Mesendoderm (in vitro differentiated cells): Measurements from ENCODE around the gene OR2F2. TPM values are rescaled to one million over a fixed set of nuclear protein-coding genes. Genes with fewer than 3 reads are reported as not detected.

ENCODE experiments used
- DNase-seq: peaks from one replicate; pipeline ENCODE4 v3.0.0; 2013
- H2AK5ac ChIP-seq: 2 replicates; pipeline ENCODE4 v1.6.1; 2013; ENCODE audit warnings: low read length, inconsistent platforms
- H2BK120ac ChIP-seq: 2 replicates; pipeline ENCODE4 v1.6.1; 2013; ENCODE audit warnings: low read depth, mild to moderate bottlenecking, low read length, moderate library complexity, mixed read lengths
- H2BK15ac ChIP-seq: replicated peaks from 2 replicates; pipeline ENCODE4 v1.6.1; 2013; ENCODE audit warnings: low read depth, mild to moderate bottlenecking, moderate library complexity
- H2BK5ac ChIP-seq: 2 replicates; pipeline ENCODE4 v1.6.1; 2013; ENCODE audit warnings: low read length, inconsistent platforms
- H3K18ac ChIP-seq: 2 replicates; pipeline ENCODE4 v1.6.1; 2013; ENCODE audit warnings: mild to moderate bottlenecking, low read length, mixed read lengths
- H3K23ac ChIP-seq: one replicate; pipeline ENCODE4 v1.6.1; 2013; ENCODE audit warnings: low read length
- H3K27ac ChIP-seq: 2 replicates; pipeline ENCODE4 v1.5.1; 2013; ENCODE audit warnings: low read depth, mild to moderate bottlenecking, inconsistent platforms, low read length, moderate library complexity
- H3K27me3 ChIP-seq: 2 replicates; pipeline ENCODE4 v1.6.1; 2013; ENCODE audit warnings: low read length, control low read depth, mild to moderate bottlenecking, inconsistent platforms; ENCODE audit not compliant: insufficient read depth, poor library complexity
- H3K36me3 ChIP-seq: 2 replicates; pipeline ENCODE4 v1.6.1; 2013; ENCODE audit warnings: low read length, inconsistent platforms; ENCODE audit not compliant: control insufficient read depth, insufficient read depth
- H3K4ac ChIP-seq: one replicate; pipeline ENCODE4 v1.6.1; 2013; ENCODE audit warnings: low read depth, mild to moderate bottlenecking, low read length, moderate library complexity
- H3K4me1 ChIP-seq: 2 replicates; pipeline ENCODE4 v1.6.1; 2013; ENCODE audit warnings: low read depth, low read length, inconsistent platforms; ENCODE audit not compliant: control insufficient read depth
- H3K4me2 ChIP-seq: 2 replicates; pipeline ENCODE4 v1.6.1; 2013; ENCODE audit warnings: low read length
- H3K4me3 ChIP-seq: 2 replicates; pipeline ENCODE4 v1.5.1; 2013; ENCODE audit warnings: mild to moderate bottlenecking, low read length
- H3K56ac ChIP-seq: one replicate; pipeline ENCODE4 v1.6.1; 2013; ENCODE audit warnings: low read length
- H3K79me1 ChIP-seq: 2 replicates; pipeline ENCODE4 v1.6.1; 2013; ENCODE audit warnings: low read length, inconsistent platforms
- H3K79me2 ChIP-seq: 2 replicates; pipeline ENCODE4 v1.6.1; 2013; ENCODE audit warnings: mild to moderate bottlenecking, low read length; ENCODE audit not compliant: control insufficient read depth, insufficient read depth
- H3K9ac ChIP-seq: 2 replicates; pipeline ENCODE4 v1.6.1; 2013; ENCODE audit warnings: low read length, inconsistent platforms
- H4K5ac ChIP-seq: one replicate; pipeline ENCODE4 v1.6.1; 2013; ENCODE audit warnings: low read length
- H4K8ac ChIP-seq: one replicate; pipeline ENCODE4 v1.6.1; 2013; ENCODE audit warnings: low read depth, mild to moderate bottlenecking, control low read depth, low read length, moderate library complexity
- WGBS: extraction: QIAGEN DNeasy Blood & Tissue Kit; methylation state at CpG from one replicate; pipeline ENCODE4 v1.1.7; 2013; ENCODE audit warnings: low lambda C conversion rate, missing lambda C conversion rate; ENCODE audit not compliant: insufficient coverage; ENCODE audit errors: extremely low coverage; 5-methylcytosine and 5-hydroxymethylcytosine counted together
- polyA plus RNA-seq, 2 experiments: library from polyadenylated mRNA; stranded (reverse); fragments of 200-250 nt; gene quantifications; one replicate each; pipeline ENCODE4 v1.2.3, GENCODE V29; 2013

The OR2F2 gene, protein sequence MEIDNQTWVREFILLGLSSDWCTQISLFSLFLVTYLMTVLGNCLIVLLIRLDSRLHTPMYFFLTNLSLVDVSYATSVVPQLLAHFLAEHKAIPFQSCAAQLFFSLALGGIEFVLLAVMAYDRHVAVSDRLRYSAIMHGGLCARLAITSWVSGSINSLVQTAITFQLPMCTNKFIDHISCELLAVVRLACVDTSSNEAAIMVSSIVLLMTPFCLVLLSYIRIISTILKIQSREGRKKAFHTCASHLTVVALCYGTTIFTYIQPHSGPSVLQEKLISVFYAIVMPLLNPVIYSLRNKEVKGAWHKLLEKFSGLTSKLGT
- polyA plus RNA-seq (2013, experiment 1 of 2): not detected
- not detected for polyA plus RNA-seq (2013, experiment 2 of 2)

DNA sequence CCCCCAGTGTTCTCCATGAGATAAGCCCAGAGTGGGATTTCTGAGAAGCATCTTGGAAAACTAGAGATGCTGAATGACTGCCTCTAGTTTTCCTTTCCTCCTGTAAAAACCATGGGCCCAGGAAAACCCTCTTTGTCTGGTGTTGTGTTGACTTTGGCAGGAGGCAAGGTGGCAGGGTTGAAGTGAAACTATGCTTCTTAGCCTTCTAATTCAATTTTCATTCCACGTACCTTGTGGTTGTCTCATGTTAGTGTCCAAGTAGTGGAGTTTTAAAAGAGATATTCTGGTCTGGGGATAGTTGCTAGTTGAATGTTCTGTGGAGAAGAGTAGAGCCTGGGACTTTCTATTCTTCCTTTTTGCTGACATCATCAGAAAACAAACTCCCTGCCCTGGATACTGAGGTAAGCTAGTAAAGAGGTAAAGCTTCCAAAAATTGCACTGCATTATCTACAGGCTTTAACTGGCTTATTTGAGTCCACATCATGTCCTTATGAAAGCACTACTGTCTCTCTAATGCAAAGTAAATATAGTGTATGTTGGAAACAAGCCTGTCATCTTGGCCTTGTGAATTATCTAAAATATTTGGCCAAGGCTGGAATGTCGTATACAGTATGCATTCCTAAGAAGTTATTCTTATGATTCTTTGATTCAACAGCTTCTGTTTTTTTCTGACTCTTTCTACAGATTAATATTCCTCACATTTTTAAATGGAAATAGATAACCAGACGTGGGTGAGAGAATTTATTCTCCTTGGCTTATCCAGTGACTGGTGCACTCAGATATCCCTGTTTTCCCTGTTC lies at the start of gene OR2F2:
Gene OR2F2, plus strand, starts transcription at position 708 of the 800 bp plus-strand sequence. Its CDS starts 0 bp downstream, at position 708.
- DNase-seq: no peak
- no peaks in the 10 kb centered on the region for H3K4me1 ChIP-seq

DNA sequence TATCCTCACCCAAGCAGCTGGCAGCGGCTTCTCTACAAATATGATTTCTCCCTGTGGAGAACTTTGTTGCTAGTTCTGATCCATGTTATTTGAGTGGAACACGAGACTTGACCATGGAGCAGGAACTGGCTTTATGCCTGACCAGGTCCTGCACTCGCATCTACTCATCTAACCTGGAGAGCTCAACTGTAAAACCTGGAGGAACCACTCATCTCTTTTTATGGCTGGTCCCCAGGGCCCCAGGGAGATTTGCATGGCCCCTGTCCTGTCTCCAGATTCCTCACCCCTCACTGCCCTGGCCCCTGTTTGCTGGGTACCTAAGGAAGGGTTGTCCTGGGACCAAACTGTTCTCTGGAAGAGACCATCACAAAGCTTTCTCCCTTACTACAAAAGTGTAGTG lies 49.1 kb upstream of the OR2F2 start:
- WGBS: no CpG with 5 or more reads among the region's 3 CpGs

More for the DNA sequence above, at the start of gene OR2F2:
- no peak within 1 kb of the TSS for H2BK15ac ChIP-seq
- H3K27ac ChIP-seq: no peak within 1 kb of the TSS
- no peak within 1 kb of the TSS for H3K18ac ChIP-seq
- no peak within 1 kb of the TSS for H4K5ac ChIP-seq
- H3K4ac ChIP-seq: no peak within 1 kb of the TSS
- H3K79me1 ChIP-seq: no peaks in the 10 kb centered on the region
- H2BK120ac ChIP-seq: no peak within 1 kb of the TSS
- no peak within 1 kb of the TSS for H3K23ac ChIP-seq
- H3K9ac ChIP-seq: no peak within 1 kb of the TSS
- H3K79me2 ChIP-seq: no peaks in the 10 kb centered on the region
- no peak within 1 kb of the TSS for H2BK5ac ChIP-seq
- no peak within 1 kb of the TSS for H3K4me2 ChIP-seq
- no peak within 1 kb of the TSS for H2AK5ac ChIP-seq
- no peaks in the 10 kb centered on the region for H3K27me3 ChIP-seq
- no CpG with 5 or more reads among the region's 3 CpGs for WGBS
- no peak within 1 kb of the TSS for H4K8ac ChIP-seq
- no peak within 1 kb of the TSS for H3K56ac ChIP-seq
- H3K4me3 ChIP-seq: no peak within 1 kb of the TSS
- no peaks in the 10 kb centered on the region for H3K36me3 ChIP-seq

DNA sequence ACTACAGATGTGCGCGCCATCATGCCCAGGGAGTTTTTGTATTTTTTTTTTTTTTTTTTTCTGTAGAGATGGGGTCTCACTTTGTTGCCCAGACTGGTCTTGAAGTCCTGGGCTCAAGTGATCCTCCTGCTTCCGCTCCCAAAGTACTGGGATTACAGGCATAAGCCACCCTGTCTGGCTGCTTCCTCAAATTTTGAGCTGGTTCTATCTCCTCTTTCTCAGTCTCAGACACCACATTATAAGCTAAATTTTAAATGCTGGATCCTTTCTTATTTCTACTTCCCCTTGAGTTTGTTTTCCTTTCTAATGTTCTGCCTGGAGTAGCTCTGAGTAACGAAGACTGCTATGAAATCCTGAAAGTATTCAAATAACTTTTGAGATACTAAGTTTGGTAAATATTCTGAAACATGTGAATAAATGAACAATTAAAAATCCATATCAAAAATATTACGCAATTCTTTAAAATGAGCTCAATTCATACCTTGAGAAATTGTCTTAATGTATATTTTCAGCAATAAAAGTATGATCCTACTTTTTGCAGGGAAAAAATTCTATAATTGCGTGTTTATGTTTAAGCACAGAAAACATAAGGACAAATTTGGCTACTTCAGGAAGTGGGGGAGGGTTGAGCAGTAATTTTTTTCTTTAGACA lies 48.1 kb upstream of the OR2F2 start:
- no peaks in the 10 kb centered on the region for H3K36me3 ChIP-seq
- peak overlapping the region; percentile 17 for H4K8ac ChIP-seq
- no peak overlapping the region for H2BK120ac ChIP-seq
- no peak overlapping the region for H3K9ac ChIP-seq
- peaks cover 9% of the 10 kb centered on the region for H3K79me2 ChIP-seq
- no peak overlapping the region for H2BK15ac ChIP-seq
- no peak for DNase-seq
- no peak overlapping the region for H3K23ac ChIP-seq
- H3K27ac ChIP-seq: no peak overlapping the region
- no peak overlapping the region for H3K4me2 ChIP-seq
- no peak overlapping the region for H4K5ac ChIP-seq
- no peak overlapping the region for H3K4ac ChIP-seq
- WGBS: 100% methylated on average over 1 of the region's 6 CpGs
- H3K79me1 ChIP-seq: peaks cover 5% of the 10 kb centered on the region
- H3K27me3 ChIP-seq: no peaks in the 10 kb centered on the region
- H2AK5ac ChIP-seq: no peak overlapping the region
- H3K4me3 ChIP-seq: no peak overlapping the region
- no peak overlapping the region for H3K18ac ChIP-seq
- no peaks in the 10 kb centered on the region for H3K4me1 ChIP-seq
- H3K56ac ChIP-seq: no peak overlapping the region
- H2BK5ac ChIP-seq: no peak overlapping the region

More for the DNA sequence above, 49.1 kb upstream of the OR2F2 start:
- peaks cover 2% of the 10 kb centered on the region for H3K4me1 ChIP-seq
- H3K4me3 ChIP-seq: no peak overlapping the region
- H2BK120ac ChIP-seq: no peak overlapping the region
- H2BK5ac ChIP-seq: no peak overlapping the region
- peaks cover 7% of the 10 kb centered on the region for H3K79me2 ChIP-seq
- H4K5ac ChIP-seq: no peak overlapping the region
- DNase-seq: no peak
- peaks cover 5% of the 10 kb centered on the region for H3K79me1 ChIP-seq
- no peak overlapping the region for H3K9ac ChIP-seq
- peak overlapping the region; percentile 30 for H3K18ac ChIP-seq
- no peak overlapping the region for H3K23ac ChIP-seq
- no peak overlapping the region for H3K4ac ChIP-seq
- H3K27me3 ChIP-seq: no peaks in the 10 kb centered on the region
- no peak overlapping the region for H2AK5ac ChIP-seq
- H3K27ac ChIP-seq: no peak overlapping the region
- peak overlapping the region; percentile 82 for H4K8ac ChIP-seq
- H3K4me2 ChIP-seq: no peak overlapping the region
- no peak overlapping the region for H2BK15ac ChIP-seq
- H3K56ac ChIP-seq: no peak overlapping the region
- no peaks in the 10 kb centered on the region for H3K36me3 ChIP-seq

DNA sequence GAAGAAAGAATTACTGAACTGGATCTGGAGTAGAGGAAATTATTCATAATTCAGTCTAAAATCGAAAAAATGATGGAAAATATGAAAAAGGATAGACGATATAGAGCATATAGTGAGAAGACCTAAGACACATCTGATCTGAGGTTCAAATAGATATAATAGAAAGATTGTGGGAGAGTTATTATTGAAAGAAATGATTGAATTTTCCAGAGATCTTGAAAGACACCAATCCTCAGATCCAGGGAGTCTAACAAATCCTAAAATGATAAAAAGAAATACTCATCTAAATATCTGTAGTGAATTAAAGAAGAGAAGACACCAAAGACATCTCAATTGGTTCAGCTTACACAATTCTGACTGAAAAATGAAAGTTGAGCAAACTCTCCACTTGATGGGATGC lies 46.0 kb upstream of the OR2F2 start:
- Histone ChIP-seq H3K4me3 (no peak overlapping the region), H3K9ac (no peak overlapping the region), H4K5ac (no peak overlapping the region), H2BK120ac (no peak overlapping the region), H4K8ac (no peak overlapping the region), H3K27me3 (no peaks in the 10 kb centered on the region), H3K4ac (no peak overlapping the region), H3K23ac (no peak overlapping the region), H3K79me2 (peaks cover 9% of the 10 kb centered on the region), H2BK15ac (no peak overlapping the region), H3K27ac (no peak overlapping the region), H3K56ac (no peak overlapping the region), H3K4me1 (no peaks in the 10 kb centered on the region), H3K18ac (no peak overlapping the region), H3K79me1 (peaks cover 5% of the 10 kb centered on the region), H3K4me2 (no peak overlapping the region), H2AK5ac (no peak overlapping the region), H3K36me3 (no peaks in the 10 kb centered on the region), H2BK5ac (no peak overlapping the region)
- WGBS: 100% methylated on average over 2 of the region's 2 CpGs
- no peak for DNase-seq

DNA sequence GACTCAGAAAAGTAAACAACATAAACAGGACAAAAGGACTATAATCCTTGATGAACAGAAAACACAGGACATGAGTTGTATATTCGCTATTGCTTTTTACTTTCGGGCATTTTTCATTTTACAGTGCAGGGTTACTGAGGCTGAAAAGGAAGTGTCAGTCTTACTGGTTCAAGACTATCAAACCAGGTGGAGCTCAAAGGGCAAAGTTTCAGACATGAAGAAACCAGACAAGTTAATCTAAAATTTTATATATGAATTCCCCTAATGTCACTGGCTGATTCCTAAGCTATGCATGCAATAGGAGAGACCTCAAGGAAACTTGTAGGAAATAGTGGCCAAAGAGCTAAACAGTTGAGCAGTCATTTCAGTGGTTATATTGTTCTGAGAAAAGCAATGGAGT lies 44.5 kb upstream of the OR2F2 start:
- no peaks in the 10 kb centered on the region for H3K4me1 ChIP-seq
- H3K27ac ChIP-seq: no peak overlapping the region
- H4K5ac ChIP-seq: no peak overlapping the region
- H3K4me3 ChIP-seq: no peak overlapping the region
- no peak overlapping the region for H2BK15ac ChIP-seq
- H3K27me3 ChIP-seq: no peaks in the 10 kb centered on the region
- no peak overlapping the region for H3K4ac ChIP-seq
- no peaks in the 10 kb centered on the region for H3K36me3 ChIP-seq
- H2BK120ac ChIP-seq: no peak overlapping the region
- peaks cover 5% of the 10 kb centered on the region for H3K79me1 ChIP-seq
- no peak overlapping the region for H3K18ac ChIP-seq
- H2AK5ac ChIP-seq: no peak overlapping the region
- WGBS: no CpG with 5 or more reads among the region's 2 CpGs
- no peak overlapping the region for H3K56ac ChIP-seq
- DNase-seq: no peak
- H3K23ac ChIP-seq: no peak overlapping the region
- no peak overlapping the region for H4K8ac ChIP-seq
- no peak overlapping the region for H2BK5ac ChIP-seq
- no peak overlapping the region for H3K4me2 ChIP-seq
- peaks cover 9% of the 10 kb centered on the region for H3K79me2 ChIP-seq
- H3K9ac ChIP-seq: no peak overlapping the region
